ENCODE measurements around the gene CYB561D1. TPM values are rescaled to one million over a fixed set of nuclear protein-coding genes. Genes with fewer than 3 reads are reported as not detected.

CYB561D1 gene
- total and polyA plus RNA-seq, 9 donors, result 3.9 to 13.8 (median 9.0) TPM

DNA sequence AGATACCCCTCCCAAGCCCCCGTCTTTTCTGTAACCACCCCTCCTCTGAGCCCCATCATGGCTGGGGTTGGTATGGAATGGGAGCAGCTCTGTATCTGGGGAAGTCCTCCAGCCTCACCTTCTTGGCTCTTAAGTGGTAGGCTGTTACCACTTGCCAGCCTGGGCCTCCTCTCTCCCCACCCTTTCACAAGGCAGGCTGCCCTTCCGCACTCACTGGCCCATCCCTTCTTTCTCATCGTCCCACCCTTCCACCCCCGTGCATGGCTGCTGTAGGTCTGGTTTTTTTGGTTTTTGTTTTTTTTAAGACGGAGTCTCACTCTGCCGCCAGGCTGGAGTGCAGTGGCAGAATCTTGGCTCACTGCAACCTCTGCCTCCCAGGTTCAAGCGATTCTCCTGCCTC is 5.2 kb downstream of the CYB561D1 start:
- Histone ChIP-seq H3K36me3 (ENCODE audit: control insufficient read depth, insufficient read depth, low read length) (peaks cover 48% of the 10 kb centered on the region), H3K4me1 (ENCODE audit: control insufficient read depth, insufficient read depth, low read length) (peaks cover 46% of the 10 kb centered on the region), H3K27ac (ENCODE audit: low read length) (no peak overlapping the region), H3K4me3 (ENCODE audit: low read length) (no peak overlapping the region), H3K9me3 (replicated peaks; ENCODE audit: control insufficient read depth, low read depth, low read length) (no peaks in the 10 kb centered on the region), H3K27me3 (ENCODE audit: control insufficient read depth, insufficient read depth, low read length) (no peaks in the 10 kb centered on the region)
- DNase-seq, result no peak
- no CpG with 5 or more reads among the region's 7 CpGs for WGBS (ENCODE audit: insufficient coverage)

- WGBS (ENCODE audit: insufficient coverage), result no CpG with 5 or more reads among the region's 4 CpGs
- Histone ChIP-seq H3K27ac (ENCODE audit: low read length) (no peak overlapping the region), H3K4me3 (ENCODE audit: low read length) (no peak overlapping the region), H3K36me3 (ENCODE audit: control insufficient read depth, insufficient read depth, low read length) (peaks cover 48% of the 10 kb centered on the region), H3K27me3 (ENCODE audit: control insufficient read depth, insufficient read depth, low read length) (no peaks in the 10 kb centered on the region), H3K9me3 (replicated peaks; ENCODE audit: control insufficient read depth, low read depth, low read length) (no peaks in the 10 kb centered on the region), H3K4me1 (ENCODE audit: control insufficient read depth, insufficient read depth, low read length) (peaks cover 40% of the 10 kb centered on the region)
- no peak for DNase-seq
Observed at GRCh38 chr1:109499661-109500536, 6.0 kb downstream of the CYB561D1 start.

GRCh38 chr1:109500941-109501381 is 7.1 kb downstream of the CYB561D1 start:
- H3K9me3 ChIP-seq (replicated peaks; ENCODE audit: control insufficient read depth, low read depth, low read length), result no peaks in the 10 kb centered on the region
- 63% methylated on average over 2 of the region's 5 CpGs for WGBS (ENCODE audit: insufficient coverage)
- peaks cover 36% of the 10 kb centered on the region for H3K4me1 ChIP-seq (ENCODE audit: control insufficient read depth, insufficient read depth, low read length)
- H3K36me3 ChIP-seq (ENCODE audit: control insufficient read depth, insufficient read depth, low read length), result peaks cover 42% of the 10 kb centered on the region
- H3K27ac ChIP-seq (ENCODE audit: low read length), result no peak overlapping the region
- no peak overlapping the region for H3K4me3 ChIP-seq (ENCODE audit: low read length)
- H3K27me3 ChIP-seq (ENCODE audit: control insufficient read depth, insufficient read depth, low read length), result no peaks in the 10 kb centered on the region
- DNase-seq, result peak; percentile 44

DNA sequence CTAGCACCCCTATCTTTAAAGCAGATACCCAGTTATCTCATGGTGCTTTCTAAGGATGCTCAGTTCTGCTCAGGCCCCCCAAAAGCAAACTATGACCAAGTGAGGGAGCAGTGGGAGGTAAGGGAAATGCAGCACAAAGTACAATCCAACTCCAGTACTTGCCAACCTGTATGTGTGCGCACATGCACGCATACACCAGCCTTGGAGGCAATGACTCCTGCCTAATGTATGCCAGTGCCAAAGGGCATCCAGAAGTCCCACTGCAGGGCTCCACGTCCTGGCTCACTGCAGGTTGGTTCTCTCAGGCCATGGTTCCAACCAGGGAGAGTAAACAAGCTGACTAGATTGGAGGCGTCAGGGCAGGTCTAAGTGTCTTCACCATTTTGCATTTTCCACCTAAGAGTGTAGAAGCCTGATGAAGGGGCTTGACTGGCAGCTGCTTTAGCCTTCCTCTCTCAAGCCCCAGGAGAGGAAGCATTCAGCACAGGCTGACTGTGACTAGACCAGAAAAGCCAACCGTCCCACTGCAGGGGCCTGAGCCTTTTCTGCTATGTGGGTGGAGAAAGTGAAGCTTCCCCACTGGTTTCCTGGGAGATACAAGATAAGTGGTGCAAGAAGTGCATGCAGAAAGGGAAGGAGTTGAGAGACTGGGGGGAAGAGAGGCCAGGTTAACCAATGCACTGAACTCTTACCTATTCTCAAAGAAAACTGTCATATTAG is 7.9 kb downstream of the CYB561D1 start:
- Histone ChIP-seq H3K4me1 (ENCODE audit: control insufficient read depth, insufficient read depth, low read length) (peaks cover 35% of the 10 kb centered on the region), H3K27ac (ENCODE audit: low read length) (no peak overlapping the region), H3K36me3 (ENCODE audit: control insufficient read depth, insufficient read depth, low read length) (peaks cover 36% of the 10 kb centered on the region), H3K27me3 (ENCODE audit: control insufficient read depth, insufficient read depth, low read length) (no peaks in the 10 kb centered on the region), H3K4me3 (ENCODE audit: low read length) (no peak overlapping the region), H3K9me3 (replicated peaks; ENCODE audit: control insufficient read depth, low read depth, low read length) (no peaks in the 10 kb centered on the region)
- no peak for DNase-seq
- WGBS (ENCODE audit: insufficient coverage), result 82% methylated on average over 4 of the region's 5 CpGs

- H3K4me1 ChIP-seq (ENCODE audit: control insufficient read depth, insufficient read depth, low read length), result peaks cover 31% of the 10 kb centered on the region
- H3K4me3 ChIP-seq (ENCODE audit: low read length), result no peak overlapping the region
- H3K27ac ChIP-seq (ENCODE audit: low read length), result no peak overlapping the region
- DNase-seq, result no peak
- H3K36me3 ChIP-seq (ENCODE audit: control insufficient read depth, insufficient read depth, low read length), result peaks cover 36% of the 10 kb centered on the region
- H3K27me3 ChIP-seq (ENCODE audit: control insufficient read depth, insufficient read depth, low read length), result no peaks in the 10 kb centered on the region
- 80% methylated on average over 1 of the region's 3 CpGs for WGBS (ENCODE audit: insufficient coverage)
- no peaks in the 10 kb centered on the region for H3K9me3 ChIP-seq (replicated peaks; ENCODE audit: control insufficient read depth, low read depth, low read length)
Observed at GRCh38 chr1:109502364-109502851, 8.5 kb downstream of the CYB561D1 start.

- no peak overlapping the region for H3K27ac ChIP-seq (ENCODE audit: low read length)
- no peaks in the 10 kb centered on the region for H3K9me3 ChIP-seq (replicated peaks; ENCODE audit: control insufficient read depth, low read depth, low read length)
- no peak overlapping the region for H3K4me3 ChIP-seq (ENCODE audit: low read length)
- no peaks in the 10 kb centered on the region for H3K27me3 ChIP-seq (ENCODE audit: control insufficient read depth, insufficient read depth, low read length)
- peaks cover 30% of the 10 kb centered on the region for H3K4me1 ChIP-seq (ENCODE audit: control insufficient read depth, insufficient read depth, low read length)
- peaks cover 38% of the 10 kb centered on the region for H3K36me3 ChIP-seq (ENCODE audit: control insufficient read depth, insufficient read depth, low read length)
- no peak for DNase-seq
- 81% methylated on average over 2 of the region's 5 CpGs for WGBS (ENCODE audit: insufficient coverage)
Observed at GRCh38 chr1:109503935-109504334, 10.0 kb downstream of the CYB561D1 start.

GRCh38 chr1:109504974-109505373 is 11.1 kb downstream of the CYB561D1 start:
- peaks cover 27% of the 10 kb centered on the region for H3K4me1 ChIP-seq (ENCODE audit: control insufficient read depth, insufficient read depth, low read length)
- no peak for DNase-seq
- no peaks in the 10 kb centered on the region for H3K27me3 ChIP-seq (ENCODE audit: control insufficient read depth, insufficient read depth, low read length)
- H3K9me3 ChIP-seq (replicated peaks; ENCODE audit: control insufficient read depth, low read depth, low read length), result no peaks in the 10 kb centered on the region
- no peak overlapping the region for H3K4me3 ChIP-seq (ENCODE audit: low read length)
- peaks cover 35% of the 10 kb centered on the region for H3K36me3 ChIP-seq (ENCODE audit: control insufficient read depth, insufficient read depth, low read length)
- WGBS (ENCODE audit: insufficient coverage), result no CpG with 5 or more reads among the region's 1 CpG
- no peak overlapping the region for H3K27ac ChIP-seq (ENCODE audit: low read length)

DNA sequence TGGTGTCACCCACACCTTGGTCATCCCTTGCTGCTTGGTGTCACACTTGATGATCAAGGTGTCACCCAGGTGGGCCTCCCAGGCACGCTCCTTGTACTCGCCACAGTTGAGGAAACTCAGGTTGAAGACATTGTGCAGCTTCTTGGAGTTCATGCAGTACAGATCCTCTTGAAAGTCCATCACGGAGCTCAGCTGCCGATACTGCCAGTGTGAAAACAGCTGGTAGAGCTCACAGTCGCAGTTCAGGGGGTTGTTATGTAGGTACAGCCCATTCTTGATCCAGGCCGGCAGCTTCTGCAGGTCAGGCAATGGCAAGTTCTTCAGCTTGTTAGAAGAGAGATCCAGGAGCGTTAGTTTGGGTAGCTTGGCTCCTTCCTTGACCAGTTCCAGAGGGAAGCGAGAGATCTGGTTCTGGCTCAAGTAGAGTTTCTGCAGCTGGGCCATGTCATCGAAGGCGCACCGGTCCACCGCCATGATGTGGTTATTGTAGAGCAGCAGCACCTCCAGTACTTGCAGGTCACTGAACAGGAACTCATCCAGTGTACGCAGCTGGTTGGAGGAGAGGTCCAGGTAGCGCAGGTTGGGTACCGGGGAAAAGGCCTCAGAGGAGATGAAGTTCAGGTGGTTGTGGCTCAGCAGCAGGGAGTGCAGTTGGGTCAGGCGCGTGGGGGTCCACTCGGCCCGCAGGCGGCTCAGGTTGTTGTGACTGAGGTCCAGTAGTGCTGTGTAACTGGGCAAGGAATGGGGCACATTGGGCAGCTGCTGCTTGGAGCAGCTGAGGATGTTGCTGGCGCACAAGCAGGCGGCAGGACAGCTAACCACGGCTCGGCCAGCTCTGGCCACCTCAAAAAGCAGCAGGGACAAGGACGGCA is 14.3 kb downstream of the CYB561D1 start:
- 84% methylated on average over 24 of the region's 25 CpGs for WGBS (ENCODE audit: insufficient coverage)
- peaks cover 15% of the 10 kb centered on the region for H3K36me3 ChIP-seq (ENCODE audit: control insufficient read depth, insufficient read depth, low read length)
- H3K27me3 ChIP-seq (ENCODE audit: control insufficient read depth, insufficient read depth, low read length), result no peaks in the 10 kb centered on the region
- no peak overlapping the region for H3K4me3 ChIP-seq (ENCODE audit: low read length)
- no peaks in the 10 kb centered on the region for H3K9me3 ChIP-seq (replicated peaks; ENCODE audit: control insufficient read depth, low read depth, low read length)
- peaks cover 22% of the 10 kb centered on the region for H3K4me1 ChIP-seq (ENCODE audit: control insufficient read depth, insufficient read depth, low read length)
- no peak overlapping the region for H3K27ac ChIP-seq (ENCODE audit: low read length)
- no peak for DNase-seq

DNA sequence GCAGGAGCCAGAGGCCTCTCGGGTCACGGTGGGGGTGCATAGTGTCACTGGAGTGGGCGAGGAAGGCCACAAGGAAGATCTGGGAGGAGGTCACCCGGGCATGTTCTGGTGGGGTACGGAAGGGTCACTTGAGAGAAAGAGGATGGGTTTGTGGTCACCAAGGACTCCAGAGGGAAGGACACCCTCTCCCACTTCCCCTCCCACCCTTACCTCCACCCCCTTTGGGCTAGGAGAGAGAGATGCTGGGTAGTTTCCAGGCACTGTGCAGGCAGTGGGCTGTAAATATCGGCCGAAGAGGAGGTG is 14.9 kb downstream of the CYB561D1 start:
- Histone ChIP-seq H3K9me3 (replicated peaks; ENCODE audit: control insufficient read depth, low read depth, low read length) (no peaks in the 10 kb centered on the region), H3K4me1 (ENCODE audit: control insufficient read depth, insufficient read depth, low read length) (peaks cover 22% of the 10 kb centered on the region), H3K4me3 (ENCODE audit: low read length) (peak overlapping the region; percentile 48), H3K27me3 (ENCODE audit: control insufficient read depth, insufficient read depth, low read length) (no peaks in the 10 kb centered on the region), H3K27ac (ENCODE audit: low read length) (no peak overlapping the region), H3K36me3 (ENCODE audit: control insufficient read depth, insufficient read depth, low read length) (peaks cover 15% of the 10 kb centered on the region)
- WGBS (ENCODE audit: insufficient coverage), result 53% methylated on average over 4 of the region's 7 CpGs
- DNase-seq, result no peak

All from muscle of leg (tissue), 11 donors.